Brain pericyte (primary cell): ENCODE measurements around the gene RHBDF2.
A peak's percentile ranks its signal among the peaks of the same experiment; 100 is the strongest.
"Not testable (repeated sequence)": the region's sequence is repeated elsewhere in the genome, so short reads cannot be mapped to it uniquely, and the experiment has no call there.

ENCODE experiments used
- DNase-seq: peaks from one replicate; pipeline ENCODE4 v3.0.0-alpha.2; 2012; ENCODE audit warnings: low read depth, low spot score

RHBDF2 gene

GRCh38 chr17:76538281-76538931, 37.2 kb upstream of the RHBDF2 start:
- DNase-seq: no peak

GRCh38 chr17:76537578-76538280, 36.5 kb upstream of the RHBDF2 start, which contains the start of gene CYGB:
Gene CYGB (minus strand): TSS chr17:76537709. CDS start chr17:76537542, 167 bp downstream.
- DNase-seq: no peak

- no peak for DNase-seq
Measured at GRCh38 chr17:76537288-76537577, 36.0 kb upstream of the RHBDF2 start.

GRCh38 chr17:76536511-76537287, 35.5 kb upstream of the RHBDF2 start:
- DNase-seq: no peak

DNA sequence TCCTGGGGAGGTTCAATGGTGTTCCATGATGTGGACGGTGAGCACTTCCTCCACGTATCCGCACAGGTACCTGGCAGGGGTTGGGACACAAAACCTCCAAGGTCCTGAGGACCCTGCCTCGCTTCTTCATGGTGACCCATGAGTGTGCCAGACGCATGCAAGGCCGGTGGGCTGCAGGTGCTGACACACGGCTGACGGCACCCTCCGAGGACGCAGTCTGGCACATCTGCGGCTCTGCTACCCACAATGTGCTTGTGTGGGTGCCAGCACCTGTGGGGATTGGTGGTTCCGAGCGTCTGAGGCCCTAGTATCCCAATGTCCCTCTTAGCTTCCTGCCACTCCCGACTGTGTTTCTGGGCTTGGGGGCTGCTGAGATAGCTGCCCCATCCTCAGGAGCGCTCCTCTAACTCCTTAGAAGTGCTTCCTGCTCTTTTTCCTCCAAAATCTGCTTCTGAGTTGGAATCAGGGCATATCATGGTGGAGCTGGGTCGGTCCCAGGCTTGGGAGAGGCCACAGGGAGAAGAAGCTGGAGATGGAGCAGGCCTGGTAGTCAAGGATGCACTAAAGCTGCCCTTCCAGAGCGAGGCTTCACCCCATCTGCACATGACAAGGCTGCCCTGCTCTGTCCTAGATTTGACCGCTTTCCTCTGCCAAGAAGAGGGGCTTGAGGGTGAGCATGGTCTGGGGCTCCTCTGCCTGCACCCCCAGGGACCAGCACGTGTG, 34.7 kb upstream of the RHBDF2 start:
- no peak for DNase-seq

DNA sequence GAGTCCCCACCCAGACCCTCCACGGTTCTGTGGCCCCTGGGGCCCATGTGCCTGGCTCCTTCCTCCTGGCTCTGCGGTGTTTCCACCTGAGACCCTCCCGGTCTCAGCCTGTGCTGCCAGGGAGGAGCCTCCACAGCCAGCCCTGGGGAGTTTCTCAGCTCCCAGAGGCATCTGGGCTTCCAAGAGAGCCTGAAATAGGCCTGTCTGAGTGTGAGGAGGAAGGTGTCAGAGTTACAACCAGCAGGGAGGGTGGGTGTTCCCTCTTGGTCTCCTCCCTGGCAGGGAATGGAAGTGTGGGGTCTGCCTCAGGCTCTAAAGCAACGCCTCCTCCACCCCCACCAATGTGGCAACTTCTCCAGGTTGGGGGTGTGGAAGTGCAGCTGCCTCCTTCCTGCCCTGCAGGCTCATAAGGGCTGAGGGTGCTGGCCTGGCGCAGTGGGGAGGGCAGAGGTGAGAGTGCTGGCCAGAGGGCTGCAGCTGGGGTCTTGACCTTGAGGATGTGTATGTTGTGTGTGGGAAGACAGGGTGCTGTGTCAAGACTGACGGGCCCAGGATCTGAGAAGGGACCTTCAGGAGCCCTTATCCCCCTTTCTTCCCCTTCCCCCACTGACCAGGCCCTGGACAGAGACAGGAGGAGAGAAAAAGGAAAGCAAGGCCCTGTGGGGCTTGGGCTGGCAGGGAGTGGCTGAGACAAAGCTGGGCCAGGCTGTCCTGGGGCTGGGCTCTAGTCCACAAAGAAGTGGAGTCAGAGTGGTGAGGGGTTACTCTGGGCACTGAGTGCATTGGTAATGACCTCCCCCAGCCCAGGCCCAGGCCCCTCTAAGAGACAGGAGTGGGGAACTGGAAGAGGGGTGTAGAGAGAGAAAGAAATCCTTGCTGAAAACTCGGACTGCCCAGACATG, 33.9 kb upstream of the RHBDF2 start:
- no peak for DNase-seq

- not testable (repeated sequence) for DNase-seq
Measured at GRCh38 chr17:76533640-76534359, 32.6 kb upstream of the RHBDF2 start.

DNA sequence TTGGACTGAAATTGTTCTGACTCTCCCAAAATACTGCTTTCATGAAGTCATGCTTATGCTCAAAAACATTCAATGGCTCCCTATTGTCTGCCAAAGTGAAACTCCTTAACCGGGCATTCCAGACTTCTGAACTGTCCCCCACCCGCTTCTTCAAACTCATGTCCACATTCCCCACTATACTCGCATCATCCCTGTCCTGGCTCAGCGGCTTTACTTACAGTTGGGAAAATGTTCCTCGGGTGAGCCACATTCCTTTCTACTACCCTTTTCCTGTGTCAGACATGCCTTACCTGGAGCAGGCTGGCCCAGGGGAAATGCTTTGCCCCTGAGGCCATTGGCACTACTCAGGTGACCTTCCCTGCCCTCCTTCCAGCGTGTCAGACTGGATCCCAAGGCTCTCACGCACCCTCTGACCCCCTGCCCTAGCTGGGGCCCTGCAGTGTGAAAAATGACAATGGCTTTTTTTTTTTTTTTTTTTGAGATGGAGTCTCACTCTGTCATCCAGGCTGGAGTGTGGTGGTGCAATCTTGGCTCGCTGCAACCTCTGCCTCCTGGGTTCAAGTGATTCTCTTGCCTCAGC, 30.9 kb upstream of the RHBDF2 start:
- no peak for DNase-seq

- DNase-seq: no peak
Measured at GRCh38 chr17:76531486-76532038, 30.3 kb upstream of the RHBDF2 start.

GRCh38 chr17:76530811-76531485, 29.7 kb upstream of the RHBDF2 start:
- DNase-seq: no peak

- peak; percentile 93 for DNase-seq
Measured at GRCh38 chr17:76530095-76530723, 29.0 kb upstream of the RHBDF2 start.

GRCh38 chr17:76529224-76530094, 28.2 kb upstream of the RHBDF2 start:
- DNase-seq: peak; percentile 96

- no peak for DNase-seq
Measured at GRCh38 chr17:76528528-76529223, 27.5 kb upstream of the RHBDF2 start.

DNA sequence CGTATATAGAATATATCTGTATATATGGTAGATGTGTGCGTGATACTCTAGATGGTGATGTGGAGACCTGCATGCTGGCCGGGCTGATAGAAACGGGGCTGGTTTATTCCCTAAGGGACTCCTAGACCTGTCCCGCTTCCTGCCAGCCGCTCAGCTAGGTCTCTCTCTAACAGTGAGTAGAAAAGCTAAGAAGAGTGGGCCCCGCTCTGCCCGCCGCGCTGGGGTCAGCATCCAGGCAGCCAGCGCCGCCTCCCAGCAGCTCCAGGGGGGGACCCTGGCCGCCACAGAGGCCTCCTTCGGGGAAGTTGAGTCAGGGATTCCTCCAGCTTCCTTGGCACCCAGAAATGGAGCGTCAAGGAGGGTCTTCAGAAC, 26.9 kb upstream of the RHBDF2 start:
- DNase-seq: no peak

GRCh38 chr17:76527430-76528111, 26.3 kb upstream of the RHBDF2 start:
- DNase-seq: peak; percentile 76

GRCh38 chr17:76527016-76527415, 25.8 kb upstream of the RHBDF2 start:
- not testable (repeated sequence) for DNase-seq

GRCh38 chr17:76525513-76525833, 24.2 kb upstream of the RHBDF2 start:
- DNase-seq: not testable (repeated sequence)
